Gastrocnemius medialis (tissue), 4 donors: ENCODE measurements around the gene PYY.

Experiments
- POLR2A ChIP-seq, 2 donors: fragments of 450-650 bp; IDR thresholded peaks; one replicate each; pipeline ENCODE4 v1.6.1; 2017; ENCODE audit warnings: antibody characterized with exemption in 2 of 2, mild to moderate bottlenecking in 2 of 2, moderate library complexity in 2 of 2
- TF ChIP-seq, protein P1 (sequence below), 5 experiments: fragments of 450-650 bp in 3 of 5; fragments of 200-600 bp in 2 of 5; sonication (generic) in 2 of 5; IDR thresholded peaks in 4 of 5; conservative IDR thresholded peaks in 1 of 5; 1 replicate in 4 of 5; 2 replicates in 1 of 5; pipeline ENCODE4 v1.5.1; 2016 to 2019; ENCODE audit warnings: antibody characterized with exemption in 5 of 5, mild to moderate bottlenecking in 3 of 5, moderate library complexity in 3 of 5

DNA sequence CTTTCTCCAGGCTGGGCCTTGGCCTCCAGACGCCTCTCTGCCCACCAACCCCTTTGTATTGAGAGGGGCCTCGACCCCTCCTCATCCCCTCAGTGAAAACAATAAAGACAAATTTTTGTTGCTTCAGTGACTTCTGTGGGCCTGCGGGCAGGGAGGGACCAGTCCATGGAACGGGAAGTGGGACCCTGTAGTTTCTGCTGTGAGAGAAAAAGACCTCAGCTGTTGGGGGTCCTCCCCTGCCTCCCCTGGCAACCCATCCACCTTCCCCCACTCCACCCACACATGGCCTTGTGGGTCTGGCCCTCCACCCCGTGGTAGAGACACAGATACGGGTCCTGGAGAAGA lies 14.9 kb downstream of the PYY start:
- TF ChIP-seq, protein P1, sequence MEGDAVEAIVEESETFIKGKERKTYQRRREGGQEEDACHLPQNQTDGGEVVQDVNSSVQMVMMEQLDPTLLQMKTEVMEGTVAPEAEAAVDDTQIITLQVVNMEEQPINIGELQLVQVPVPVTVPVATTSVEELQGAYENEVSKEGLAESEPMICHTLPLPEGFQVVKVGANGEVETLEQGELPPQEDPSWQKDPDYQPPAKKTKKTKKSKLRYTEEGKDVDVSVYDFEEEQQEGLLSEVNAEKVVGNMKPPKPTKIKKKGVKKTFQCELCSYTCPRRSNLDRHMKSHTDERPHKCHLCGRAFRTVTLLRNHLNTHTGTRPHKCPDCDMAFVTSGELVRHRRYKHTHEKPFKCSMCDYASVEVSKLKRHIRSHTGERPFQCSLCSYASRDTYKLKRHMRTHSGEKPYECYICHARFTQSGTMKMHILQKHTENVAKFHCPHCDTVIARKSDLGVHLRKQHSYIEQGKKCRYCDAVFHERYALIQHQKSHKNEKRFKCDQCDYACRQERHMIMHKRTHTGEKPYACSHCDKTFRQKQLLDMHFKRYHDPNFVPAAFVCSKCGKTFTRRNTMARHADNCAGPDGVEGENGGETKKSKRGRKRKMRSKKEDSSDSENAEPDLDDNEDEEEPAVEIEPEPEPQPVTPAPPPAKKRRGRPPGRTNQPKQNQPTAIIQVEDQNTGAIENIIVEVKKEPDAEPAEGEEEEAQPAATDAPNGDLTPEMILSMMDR (IDR thresholded peaks at IDR 0.05 in 4 of 5, conservative IDR thresholded peaks at IDR 0.05 in 1 of 5) = no peak
- TF ChIP-seq POLR2A (IDR thresholded peaks at IDR 0.05) = no peak
